Erythroblast (primary cell): Measurements from ENCODE around the gene CDH6.

Experiments used
- GATA1 ChIP-seq: IDR thresholded peaks from 2 replicates; pipeline ENCODE4 v1.6.1; 2011; ENCODE audit warnings: low read depth, mild to moderate bottlenecking, control low read depth, low read length, moderate library complexity
- POLR2A ChIP-seq: IDR thresholded peaks from 2 replicates; pipeline ENCODE4 v1.6.1; 2011; ENCODE audit warnings: mild to moderate bottlenecking, low read length

GRCh38 chr5:31196309-31196708, 2.8 kb downstream of the CDH6 start:
- TF ChIP-seq POLR2A (no peak), GATA1 (no peak)
